Measurements from ENCODE around the gene ISYNA1. TPM values are rescaled to one million over a fixed set of nuclear protein-coding genes. Genes with fewer than 3 reads are reported as not detected.

ISYNA1 gene
- total and polyA plus RNA-seq, 4 donors, result 14.7 to 56.7 (median 25.0) TPM

GRCh38 chr19:18420930-18421329 lies 17.0 kb downstream of the ISYNA1 start:
- no peak for ATAC-seq (ENCODE audit: insufficient read depth, low FRiP score)
- Histone ChIP-seq H3K27ac (ENCODE audit: low read depth in 1 of 2, low read length in 1 of 2) (no peak overlapping the region), H3K9ac (ENCODE audit: insufficient read depth in 1 of 2, low read length in 2 of 2) (no peak overlapping the region), H3K9me3 (ENCODE audit: control insufficient read depth in 4 of 4, insufficient read depth in 3 of 4, low read length in 3 of 4) (no peaks in the 10 kb centered on the region), H3K4me3 (no peak overlapping the region), H3K36me3 (ENCODE audit: control insufficient read depth in 4 of 4, insufficient read depth in 4 of 4, low read length in 4 of 4) (no peaks in the 10 kb centered on the region), H3K27me3 (ENCODE audit: control insufficient read depth in 3 of 3, insufficient read depth in 3 of 3, low read length in 2 of 3) (no peaks in the 10 kb centered on the region), H3K4me1 (ENCODE audit: control insufficient read depth in 5 of 5, insufficient read depth in 5 of 5, low read length in 5 of 5) (peaks cover 0 to 48% (median 31%) of the 10 kb centered on the region in 5 donors)
- DNase-seq, result no peak
- TF ChIP-seq CTCF (IDR thresholded peaks at IDR 0.05; ENCODE audit: control extremely low read depth, extremely low read depth), result no peak
- WGBS, 2 donors, result 28 to 73% methylated on average over 2 of the region's 2 CpGs

- peaks cover 0 to 53% (median 41%) of the 10 kb centered on the region in 5 donors for H3K4me1 ChIP-seq (ENCODE audit: control insufficient read depth in 5 of 5, insufficient read depth in 5 of 5, low read length in 5 of 5)
- H3K36me3 ChIP-seq (ENCODE audit: control insufficient read depth in 4 of 4, insufficient read depth in 4 of 4, low read length in 4 of 4), result no peaks in the 10 kb centered on the region
- H3K9me3 ChIP-seq (ENCODE audit: control insufficient read depth in 4 of 4, insufficient read depth in 3 of 4, low read length in 3 of 4), result no peaks in the 10 kb centered on the region
- ATAC-seq (ENCODE audit: insufficient read depth, low FRiP score) (no peak), DNase-seq (peak in 1 of 3 donors; percentile 52)
- WGBS, 2 donors, result 1% methylated on average over 52 to 97 of the region's 97 CpGs
- TF ChIP-seq CTCF (IDR thresholded peaks at IDR 0.05; ENCODE audit: control extremely low read depth, extremely low read depth), result no peak
- H3K27me3 ChIP-seq (ENCODE audit: control insufficient read depth in 3 of 3, insufficient read depth in 3 of 3, low read length in 2 of 3), result no peaks in the 10 kb centered on the region
- H3K4me3 ChIP-seq, result peak overlapping the region; percentile 68
- no peak overlapping the region for H3K9ac ChIP-seq (ENCODE audit: insufficient read depth in 1 of 2, low read length in 2 of 2)
- H3K27ac ChIP-seq (ENCODE audit: low read depth in 1 of 2, low read length in 1 of 2), result peak overlapping the region; percentile 73 to 88
These were observed 18.1 kb downstream of the ISYNA1 start for GRCh38 chr19:18419699-18420460.

- 1% methylated on average over 42 to 80 of the region's 80 CpGs for WGBS, 2 donors
- no peaks in the 10 kb centered on the region for H3K36me3 ChIP-seq (ENCODE audit: control insufficient read depth in 4 of 4, insufficient read depth in 4 of 4, low read length in 4 of 4)
- TF ChIP-seq CTCF (IDR thresholded peaks at IDR 0.05; ENCODE audit: control extremely low read depth, extremely low read depth), result no peak
- peaks cover 0 to 59% (median 44%) of the 10 kb centered on the region in 5 donors for H3K4me1 ChIP-seq (ENCODE audit: control insufficient read depth in 5 of 5, insufficient read depth in 5 of 5, low read length in 5 of 5)
- ATAC-seq (ENCODE audit: insufficient read depth, low FRiP score), result peak; percentile 32
- peak within 1 kb of the TSS; percentile 73 to 88 for H3K27ac ChIP-seq (ENCODE audit: low read depth in 1 of 2, low read length in 1 of 2)
- H3K27me3 ChIP-seq (ENCODE audit: control insufficient read depth in 3 of 3, insufficient read depth in 3 of 3, low read length in 2 of 3), result no peaks in the 10 kb centered on the region
- H3K9ac ChIP-seq (ENCODE audit: insufficient read depth in 1 of 2, low read length in 2 of 2), result no peak within 1 kb of the TSS
- peak within 1 kb of the TSS; percentile 68 for H3K4me3 ChIP-seq
- DNase-seq, result peak; percentile 87 to 91 (median 87)
- no peaks in the 10 kb centered on the region for H3K9me3 ChIP-seq (ENCODE audit: control insufficient read depth in 4 of 4, insufficient read depth in 3 of 4, low read length in 3 of 4)
These were observed 18.7 kb downstream of the ISYNA1 start, which contains the start of gene SSBP4 for GRCh38 chr19:18419195-18419698. TSS of gene SSBP4 (plus strand) at chr19:18419398. CDS start at chr19:18419649, 251 bp downstream.
